Mucosa of rectum (tissue), 2 donors: ENCODE data around the gene EML4.

Source experiments
- H3K27ac ChIP-seq, 2 donors: one replicate each; pipeline ENCODE4 v1.7.0; 2013; ENCODE audit warnings: inconsistent platforms in 2 of 2, low read depth in 2 of 2, low read length in 2 of 2
- H3K27me3 ChIP-seq, 2 donors: one replicate each; pipeline ENCODE4 v1.7.0; 2013; ENCODE audit warnings: low read length in 2 of 2; ENCODE audit not compliant: control insufficient read depth in 2 of 2, insufficient read depth in 2 of 2
- H3K36me3 ChIP-seq, 2 donors: one replicate each; pipeline ENCODE4 v1.7.0; 2013; ENCODE audit warnings: low read length in 2 of 2; ENCODE audit not compliant: control insufficient read depth in 2 of 2, insufficient read depth in 2 of 2
- H3K4me1 ChIP-seq, 2 donors: one replicate each; pipeline ENCODE4 v1.7.0; 2013; ENCODE audit warnings: low read length in 2 of 2, mild to moderate bottlenecking in 1 of 2; ENCODE audit not compliant: control insufficient read depth in 2 of 2, insufficient read depth in 2 of 2
- H3K4me3 ChIP-seq, 2 donors: one replicate each; pipeline ENCODE4 v1.7.0; 2013; ENCODE audit warnings: low read length in 2 of 2
- H3K9ac ChIP-seq, 2 donors: one replicate each; pipeline ENCODE4 v1.7.0; 2013; ENCODE audit warnings: low read length in 2 of 2, low read depth in 1 of 2, mild to moderate bottlenecking in 1 of 2
- H3K9me3 ChIP-seq, 2 donors: one replicate each; pipeline ENCODE4 v1.7.0; 2013; ENCODE audit warnings: low read length in 2 of 2; ENCODE audit not compliant: control insufficient read depth in 2 of 2
- donor health status: healthy.
- donor health status: Normal muscosa, but diverticular disease.

Gene EML4

DNA sequence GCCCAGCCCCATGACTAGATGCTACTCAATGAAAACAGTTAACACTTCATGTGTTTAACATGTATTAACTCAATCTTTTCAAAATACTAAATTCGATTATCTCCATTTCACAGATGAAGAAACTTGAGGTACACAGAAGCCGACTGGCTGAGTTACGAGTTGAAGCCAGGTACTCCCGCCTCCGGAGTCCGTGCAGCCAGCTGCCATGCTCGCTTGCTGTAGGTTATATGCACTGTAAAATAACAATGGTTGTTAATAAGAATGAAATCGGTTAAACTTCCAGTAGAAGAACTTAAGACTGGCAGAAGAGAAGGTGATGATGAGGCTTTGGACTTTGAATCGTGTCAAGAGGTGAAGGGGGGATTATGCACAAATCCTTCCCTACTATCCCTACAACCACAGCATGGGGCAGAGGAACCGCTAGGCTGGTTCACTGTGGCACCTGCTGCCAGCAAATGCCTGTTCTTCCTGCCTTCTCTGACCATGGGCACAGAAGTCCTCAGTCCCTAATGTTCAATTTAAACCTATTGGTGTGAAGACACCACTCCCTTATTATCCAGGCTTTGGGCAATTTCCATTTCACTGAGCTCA lies 166.5 kb downstream of the EML4 start:
- Histone ChIP-seq H3K9me3 (no peaks in the 10 kb centered on the region), H3K4me1 (no peaks in the 10 kb centered on the region), H3K4me3 (no peak overlapping the region), H3K36me3 (peaks cover 45 to 52% of the 10 kb centered on the region in 2 donors), H3K9ac (no peak overlapping the region), H3K27ac (no peak overlapping the region), H3K27me3 (no peaks in the 10 kb centered on the region)

DNA sequence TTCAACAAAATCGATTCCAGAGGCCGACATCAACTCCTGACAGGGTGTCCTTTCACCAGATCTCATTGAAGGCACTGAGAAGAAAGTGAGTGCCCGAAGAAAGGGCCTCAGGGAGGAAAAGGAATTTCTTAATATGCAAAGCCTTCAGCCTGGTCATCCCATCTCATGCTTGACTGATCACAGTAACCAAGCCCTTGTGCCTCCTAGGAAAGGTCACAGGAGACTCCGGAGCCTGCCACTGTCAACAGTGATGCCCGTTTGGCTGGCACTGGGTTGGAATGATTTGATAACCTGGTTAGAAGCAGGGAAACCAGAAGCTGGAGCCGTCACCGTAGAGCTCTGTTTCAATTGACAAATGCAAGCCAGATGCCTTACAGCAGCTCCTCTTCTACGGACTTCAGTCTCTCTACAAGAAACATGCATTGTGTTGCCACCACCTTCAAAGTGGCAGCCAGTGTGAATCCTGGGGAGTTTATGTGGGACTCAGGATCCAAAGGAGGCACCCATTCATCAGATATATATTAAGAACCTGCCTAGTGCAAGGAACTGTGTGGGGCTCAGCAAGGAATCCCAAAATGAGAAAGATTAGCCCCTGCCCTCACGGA lies 167.3 kb downstream of the EML4 start:
- Histone ChIP-seq H3K4me1 (no peaks in the 10 kb centered on the region), H3K27me3 (no peaks in the 10 kb centered on the region), H3K4me3 (no peak overlapping the region), H3K9ac (no peak overlapping the region), H3K36me3 (peaks cover 37 to 53% of the 10 kb centered on the region in 2 donors), H3K9me3 (no peaks in the 10 kb centered on the region), H3K27ac (no peak overlapping the region)

DNA sequence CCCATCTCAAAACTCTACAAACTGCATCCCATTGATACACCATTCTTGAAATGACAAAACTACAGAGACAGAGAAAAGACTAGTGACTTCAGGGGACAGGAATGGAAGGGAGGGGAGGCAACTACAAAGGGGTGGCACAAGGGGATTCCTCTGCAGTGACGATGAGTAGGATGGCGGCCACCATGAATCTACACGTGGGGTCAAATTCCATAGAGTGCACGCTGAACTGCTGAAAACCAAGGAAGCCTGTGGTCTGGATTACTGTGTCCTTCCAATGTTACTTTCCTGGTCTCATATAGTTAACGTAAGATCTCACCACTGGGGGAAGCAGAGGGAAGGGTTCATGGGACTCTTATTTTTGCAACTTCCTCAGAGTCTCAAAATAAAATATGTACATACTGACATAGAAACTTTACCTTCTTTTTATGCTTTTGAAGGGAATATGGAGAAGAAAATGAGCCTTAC lies 168.2 kb downstream of the EML4 start:
- H3K27me3 ChIP-seq, result no peaks in the 10 kb centered on the region
- H3K36me3 ChIP-seq, result peaks cover 30 to 46% of the 10 kb centered on the region in 2 donors

DNA sequence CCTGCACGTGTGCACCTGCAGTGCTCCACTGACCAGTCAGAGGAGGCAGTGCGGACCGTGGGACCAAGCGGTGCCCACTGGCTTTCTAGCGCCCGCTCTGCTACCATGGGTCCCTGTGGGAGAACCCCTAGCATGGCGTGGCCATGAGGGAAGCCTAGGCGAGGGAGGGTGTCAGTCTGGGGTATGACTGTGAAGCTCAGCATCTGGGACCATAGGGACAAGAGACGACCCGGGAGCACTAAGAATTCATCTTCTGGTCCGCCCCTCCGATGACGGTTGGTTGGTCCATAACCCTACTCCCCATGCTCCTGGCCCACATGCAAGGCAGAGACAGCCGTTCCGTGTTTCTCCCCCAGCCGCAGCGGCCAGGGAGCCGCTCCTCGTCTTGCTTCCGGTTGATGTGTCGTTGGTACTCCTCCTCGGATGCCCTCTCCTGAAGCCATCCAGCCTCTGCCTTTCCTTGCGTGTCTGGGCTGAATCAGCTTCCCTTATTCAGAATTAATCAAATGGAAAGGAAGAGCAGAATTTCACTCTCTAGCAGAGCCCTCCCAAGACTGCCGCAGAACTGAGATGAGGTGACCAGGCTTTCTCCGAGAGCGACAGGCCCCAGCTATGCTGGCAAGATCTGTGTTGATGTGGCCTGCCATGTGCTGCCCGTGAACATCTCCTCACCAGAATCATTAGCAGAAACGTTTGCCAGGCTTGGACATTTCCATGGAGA lies 168.9 kb downstream of the EML4 start:
- Histone ChIP-seq H3K36me3 (peaks cover 27 to 40% of the 10 kb centered on the region in 2 donors), H3K27ac (no peak overlapping the region), H3K4me3 (no peak overlapping the region), H3K9me3 (no peaks in the 10 kb centered on the region), H3K27me3 (no peaks in the 10 kb centered on the region), H3K9ac (no peak overlapping the region), H3K4me1 (no peaks in the 10 kb centered on the region)

More for the DNA sequence above, 168.2 kb downstream of the EML4 start:
- H3K9me3 ChIP-seq, result no peaks in the 10 kb centered on the region
- H3K4me3 ChIP-seq, result no peak overlapping the region
- no peak overlapping the region for H3K9ac ChIP-seq
- H3K27ac ChIP-seq, result no peak overlapping the region
- no peaks in the 10 kb centered on the region for H3K4me1 ChIP-seq

DNA sequence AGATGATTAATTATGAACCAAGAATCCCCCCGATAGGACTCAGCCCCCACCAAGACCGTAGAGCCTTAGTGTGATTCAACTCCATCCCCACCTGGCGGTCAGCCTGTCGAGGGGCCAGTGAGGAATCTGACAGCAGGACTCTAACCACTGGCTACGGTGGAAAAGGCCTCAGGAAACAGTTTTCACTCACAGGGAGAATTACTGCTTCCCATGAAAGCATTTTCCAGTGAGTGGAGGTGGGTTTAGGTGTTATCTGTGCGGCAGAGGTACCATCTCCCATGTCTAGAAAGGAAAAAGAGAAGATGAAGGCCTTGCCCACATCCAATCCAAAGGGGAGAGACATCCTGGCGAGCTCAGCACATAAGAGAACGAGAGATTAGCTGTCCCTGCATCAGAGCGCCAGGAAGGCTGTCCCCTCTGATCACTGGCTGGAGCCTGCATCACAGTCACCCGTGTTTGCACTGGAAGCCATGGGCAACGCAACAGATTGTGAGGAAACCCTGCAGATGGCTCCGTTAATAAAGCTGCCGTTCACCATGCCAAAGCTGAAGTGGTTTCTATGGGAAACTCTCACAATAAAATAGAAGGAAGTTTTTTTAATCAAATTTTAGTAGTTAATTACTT lies 169.5 kb downstream of the EML4 start:
- Histone ChIP-seq H3K9ac (no peak overlapping the region), H3K4me1 (no peaks in the 10 kb centered on the region), H3K27ac (no peak overlapping the region), H3K36me3 (peaks cover 20 to 36% of the 10 kb centered on the region in 2 donors), H3K4me3 (no peak overlapping the region), H3K9me3 (no peaks in the 10 kb centered on the region), H3K27me3 (no peaks in the 10 kb centered on the region)

DNA sequence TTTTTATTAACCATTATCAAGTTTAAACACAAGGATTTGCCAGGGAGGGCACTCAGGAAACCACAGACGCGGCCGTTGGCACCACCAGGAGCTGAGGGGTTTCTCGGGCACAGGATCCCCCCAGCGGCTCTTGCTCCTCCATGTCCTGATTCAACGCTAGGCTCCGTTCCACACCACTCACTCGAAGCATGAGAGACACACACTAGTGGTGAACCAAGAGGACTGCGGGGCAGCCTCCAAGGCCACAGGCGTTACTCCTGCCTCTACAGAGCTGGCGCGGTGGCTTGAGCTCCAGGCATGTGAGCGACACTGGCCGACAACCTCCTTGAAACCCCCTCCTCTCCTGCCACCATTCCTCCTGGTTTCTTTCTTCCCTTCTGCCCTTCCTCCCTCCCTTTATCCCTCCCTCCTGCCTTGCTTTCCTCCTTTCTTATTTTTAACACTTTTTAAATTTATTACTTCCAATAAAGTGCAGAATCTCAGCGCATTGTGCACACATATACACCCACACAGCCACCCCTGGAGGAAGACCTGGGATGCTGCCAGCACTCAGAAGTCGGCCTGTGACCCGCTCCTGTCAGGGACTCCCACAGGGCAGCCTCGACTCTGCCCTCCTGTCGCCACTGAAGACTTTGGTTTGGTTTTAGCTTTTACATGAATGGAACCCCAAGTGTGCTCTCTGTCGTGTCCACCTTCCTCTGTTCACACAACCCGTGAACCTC lies 170.2 kb downstream of the EML4 start:
- H3K4me3 ChIP-seq, result no peak overlapping the region
- peaks cover 18 to 34% of the 10 kb centered on the region in 2 donors for H3K36me3 ChIP-seq
- H3K9ac ChIP-seq, result no peak overlapping the region
- H3K27me3 ChIP-seq, result no peaks in the 10 kb centered on the region
- H3K4me1 ChIP-seq, result no peaks in the 10 kb centered on the region
- H3K27ac ChIP-seq, result no peak overlapping the region
- no peaks in the 10 kb centered on the region for H3K9me3 ChIP-seq

DNA sequence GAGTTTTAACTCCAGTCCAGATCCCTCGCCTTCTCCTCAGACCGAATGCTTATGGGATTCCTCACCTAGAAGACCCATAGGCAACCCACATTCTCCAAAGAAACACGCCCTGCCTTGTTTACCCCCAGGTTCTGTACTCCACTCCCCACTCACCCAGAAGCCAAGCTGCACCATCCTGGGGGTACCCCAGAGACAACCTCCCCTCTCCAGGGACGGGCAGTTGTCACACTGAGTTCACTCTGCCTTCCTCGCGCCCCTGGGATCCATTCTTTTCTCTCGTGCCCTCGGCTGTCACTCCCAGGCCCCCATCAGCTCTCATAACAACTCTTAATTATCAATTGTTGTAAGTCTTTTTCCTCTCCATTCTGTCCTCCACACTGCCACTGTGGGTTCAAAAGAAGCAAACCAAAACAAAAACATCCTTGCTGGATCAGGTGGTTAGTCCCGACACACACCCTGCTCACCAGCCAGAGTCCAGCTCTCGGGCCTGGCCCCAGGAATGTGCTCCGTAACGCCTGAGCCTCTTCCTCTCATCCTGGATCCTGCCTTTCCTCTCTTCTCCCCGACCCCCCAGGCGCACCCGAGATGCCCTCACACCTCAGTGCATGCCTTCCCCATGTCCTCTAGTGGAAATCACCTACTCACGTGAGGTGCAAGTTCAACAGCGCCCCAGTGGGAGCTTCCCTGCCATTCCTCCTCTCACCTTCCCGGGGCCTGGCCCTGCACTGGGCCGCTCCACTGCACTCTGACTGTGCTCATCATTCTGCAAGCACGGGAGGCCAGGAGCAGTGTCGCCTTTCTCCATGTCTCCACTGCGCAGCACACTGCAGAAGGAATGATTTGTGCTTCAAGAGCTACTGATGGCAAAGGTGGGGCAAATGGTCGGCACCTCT lies 171.1 kb downstream of the EML4 start:
- no peak overlapping the region for H3K4me3 ChIP-seq
- H3K27ac ChIP-seq, result no peak overlapping the region
- no peaks in the 10 kb centered on the region for H3K27me3 ChIP-seq
- H3K4me1 ChIP-seq, result no peaks in the 10 kb centered on the region
- H3K36me3 ChIP-seq, result peaks cover 23 to 34% of the 10 kb centered on the region in 2 donors
- no peaks in the 10 kb centered on the region for H3K9me3 ChIP-seq
- no peak overlapping the region for H3K9ac ChIP-seq

DNA sequence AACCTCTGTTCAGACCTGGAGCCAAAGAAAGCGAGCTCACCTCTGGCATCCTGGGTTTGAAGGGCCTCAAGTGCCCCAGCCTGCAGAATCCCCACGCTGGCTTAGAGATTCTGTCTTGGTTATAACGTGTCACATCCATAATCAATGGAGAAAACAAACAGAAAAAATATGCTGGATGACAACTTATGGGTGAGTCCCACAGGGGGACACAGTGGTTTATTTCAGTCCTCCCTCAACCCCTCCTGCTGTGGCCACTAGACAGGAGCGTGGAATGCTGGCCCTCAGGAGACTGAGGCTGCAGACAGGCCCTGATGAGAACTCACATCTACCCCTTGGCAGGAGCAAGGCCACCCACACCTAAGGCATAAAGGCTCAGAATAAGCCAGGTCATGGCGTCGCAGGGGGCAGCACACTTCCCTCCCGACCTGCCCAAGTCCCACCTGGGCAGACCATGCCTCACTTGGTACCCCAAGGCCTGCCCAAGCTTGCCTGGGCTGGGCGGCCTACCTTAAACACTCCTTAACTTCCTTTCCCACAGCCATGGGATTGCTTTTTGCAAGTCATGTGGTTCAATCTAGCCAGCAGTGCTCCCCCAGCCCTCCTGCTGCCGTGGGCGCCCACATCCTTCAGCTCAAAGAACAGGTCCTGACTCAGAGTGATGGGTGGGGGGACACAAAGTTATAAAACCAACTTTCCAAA lies 171.9 kb downstream of the EML4 start:
- H3K27me3 ChIP-seq, result no peaks in the 10 kb centered on the region
- peaks cover 28 to 37% of the 10 kb centered on the region in 2 donors for H3K36me3 ChIP-seq
- H3K4me3 ChIP-seq, result no peak overlapping the region
- H3K27ac ChIP-seq, result no peak overlapping the region
- H3K4me1 ChIP-seq, result no peaks in the 10 kb centered on the region
- no peak overlapping the region for H3K9ac ChIP-seq
- H3K9me3 ChIP-seq, result no peaks in the 10 kb centered on the region
